ENCODE data around the gene PMFBP1. TPM values are rescaled to one million over a fixed set of nuclear protein-coding genes. Genes with fewer than 3 reads are reported as not detected.

PMFBP1 gene
- total RNA-seq, 1 experiment from 2014 or later, result 5.6 TPM

DNA sequence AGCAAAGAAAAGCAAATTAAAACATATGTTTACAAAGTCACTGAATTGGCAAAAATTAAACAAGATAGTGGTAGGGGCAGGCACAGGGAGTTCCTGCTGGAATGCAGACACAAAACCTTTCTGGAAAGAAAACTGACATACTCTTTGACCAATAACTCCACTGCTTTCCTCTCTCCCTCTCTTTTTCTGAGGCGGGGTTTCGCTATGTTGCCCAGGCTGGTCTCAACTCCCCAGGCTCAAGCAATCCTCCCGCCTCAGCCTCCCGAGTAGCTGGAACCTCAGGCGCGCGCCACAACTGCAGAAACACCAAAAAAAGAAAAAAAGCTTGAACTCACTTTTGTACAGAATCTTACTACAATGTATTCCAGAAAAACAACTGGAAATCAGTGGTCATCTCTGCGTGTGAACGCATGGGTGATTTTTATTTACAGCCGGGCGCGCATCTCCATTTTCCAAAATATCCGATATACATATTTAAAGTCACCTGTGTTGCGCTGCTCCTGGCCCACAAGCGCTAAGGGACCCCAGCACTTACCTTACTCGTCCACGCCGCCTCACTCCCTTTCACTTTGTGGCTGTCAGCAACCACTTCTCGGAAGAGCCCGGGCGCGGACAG, 79.0 kb downstream of the PMFBP1 start:
- Histone ChIP-seq H3K4me2 (ENCODE audit: low read length) (peak overlapping the region; percentile 91), H2AFZ (ENCODE audit: low read depth, low read length, poor library complexity, severe bottlenecking) (peak overlapping the region; percentile 12), H3K4me1 (ENCODE audit: control insufficient read depth in 1 of 2, insufficient read depth in 2 of 2, low read length in 2 of 2) (peaks cover 6 to 15% of the 10 kb centered on the region in 2 experiments; a peak in 3 of 4 replicates), H4K20me1 (ENCODE audit: insufficient read depth) (no peaks in the 10 kb centered on the region), H3K36me3 (ENCODE audit: control insufficient read depth in 1 of 2, insufficient read depth in 2 of 2, low read length in 2 of 2) (peaks cover 32 to 35% of the 10 kb centered on the region in 2 experiments; a peak in 3 of 4 replicates), H3K27me3 (ENCODE audit: insufficient read depth, low read length) (no peaks in the 10 kb centered on the region), H3K79me2 (ENCODE audit: insufficient read depth, low read length) (peaks cover 72% of the 10 kb centered on the region), H3K9ac (ENCODE audit: low read length) (peak overlapping the region; percentile 90), H3K27ac (ENCODE audit: low read depth, low read length) (peak overlapping the region; percentile 56), H3K4me3 (replicated peaks in 1 of 2; ENCODE audit: low read depth in 1 of 2, low read length in 2 of 2) (peak overlapping the region; percentile 73 to 99), H3K9me2 (ENCODE audit: insufficient read depth) (no peaks in the 10 kb centered on the region), H3K9me3 (ENCODE audit: control insufficient read depth in 1 of 2, insufficient read depth in 1 of 2, low read depth in 1 of 2, low read length in 2 of 2) (no peaks in the 10 kb centered on the region)
- POLR2A ChIA-PET, result interaction anchor here (0.8 to 1.5 kb wide), 3 partner anchors 11 to 61 kb away, joined by 3 to 4 read pairs (median 4); no protein-coding TSS in a partner anchor
- TF ChIP-seq CEBPB (IDR thresholded peaks at IDR 0.05; ENCODE audit: low read depth) (no peak), RAD21 (IDR thresholded peaks at IDR 0.05; ENCODE audit: low read depth) (no peak), ZNF274 (IDR thresholded peaks at IDR 0.05; ENCODE audit: low read depth, low read length) (no peak), ZFX (IDR thresholded peaks at IDR 0.05) (no peak), POLR2AphosphoS5 (IDR thresholded peaks at IDR 0.05; ENCODE audit: low read depth, low read length) (no peak), EZH2phosphoT487 (IDR thresholded peaks at IDR 0.05; ENCODE audit: borderline replicate concordance) (no peak), TCF7L2 (IDR thresholded peaks at IDR 0.05; ENCODE audit: borderline replicate concordance, extremely low read depth, insufficient read depth, insufficient read length) (no peak), SRF (IDR thresholded peaks at IDR 0.05; ENCODE audit: low read depth) (no peak), POLR2A (IDR thresholded peaks at IDR 0.05; ENCODE audit: borderline replicate concordance, extremely low read depth, insufficient read depth, insufficient read length) (no peak), ELF1 (IDR thresholded peaks at IDR 0.05; ENCODE audit: borderline replicate concordance, low read depth) (no peak), EZH2 (IDR thresholded peaks at IDR 0.05) (no peak), SIN3A (IDR thresholded peaks at IDR 0.05; ENCODE audit: low read depth) (no peak)
- TF ChIP-seq, protein P1, sequence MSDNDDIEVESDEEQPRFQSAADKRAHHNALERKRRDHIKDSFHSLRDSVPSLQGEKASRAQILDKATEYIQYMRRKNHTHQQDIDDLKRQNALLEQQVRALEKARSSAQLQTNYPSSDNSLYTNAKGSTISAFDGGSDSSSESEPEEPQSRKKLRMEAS (IDR thresholded peaks at IDR 0.05), result no peak
- TF ChIP-seq, protein P2, sequence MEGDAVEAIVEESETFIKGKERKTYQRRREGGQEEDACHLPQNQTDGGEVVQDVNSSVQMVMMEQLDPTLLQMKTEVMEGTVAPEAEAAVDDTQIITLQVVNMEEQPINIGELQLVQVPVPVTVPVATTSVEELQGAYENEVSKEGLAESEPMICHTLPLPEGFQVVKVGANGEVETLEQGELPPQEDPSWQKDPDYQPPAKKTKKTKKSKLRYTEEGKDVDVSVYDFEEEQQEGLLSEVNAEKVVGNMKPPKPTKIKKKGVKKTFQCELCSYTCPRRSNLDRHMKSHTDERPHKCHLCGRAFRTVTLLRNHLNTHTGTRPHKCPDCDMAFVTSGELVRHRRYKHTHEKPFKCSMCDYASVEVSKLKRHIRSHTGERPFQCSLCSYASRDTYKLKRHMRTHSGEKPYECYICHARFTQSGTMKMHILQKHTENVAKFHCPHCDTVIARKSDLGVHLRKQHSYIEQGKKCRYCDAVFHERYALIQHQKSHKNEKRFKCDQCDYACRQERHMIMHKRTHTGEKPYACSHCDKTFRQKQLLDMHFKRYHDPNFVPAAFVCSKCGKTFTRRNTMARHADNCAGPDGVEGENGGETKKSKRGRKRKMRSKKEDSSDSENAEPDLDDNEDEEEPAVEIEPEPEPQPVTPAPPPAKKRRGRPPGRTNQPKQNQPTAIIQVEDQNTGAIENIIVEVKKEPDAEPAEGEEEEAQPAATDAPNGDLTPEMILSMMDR (IDR thresholded peaks at IDR 0.05 in 2 of 3, conservative IDR thresholded peaks at IDR 0.05 in 1 of 3; ENCODE audit: borderline replicate concordance in 1 of 3, insufficient read depth in 1 of 3, low read depth in 2 of 3, low read length in 2 of 3), result no peak
- TF ChIP-seq, protein P3, sequence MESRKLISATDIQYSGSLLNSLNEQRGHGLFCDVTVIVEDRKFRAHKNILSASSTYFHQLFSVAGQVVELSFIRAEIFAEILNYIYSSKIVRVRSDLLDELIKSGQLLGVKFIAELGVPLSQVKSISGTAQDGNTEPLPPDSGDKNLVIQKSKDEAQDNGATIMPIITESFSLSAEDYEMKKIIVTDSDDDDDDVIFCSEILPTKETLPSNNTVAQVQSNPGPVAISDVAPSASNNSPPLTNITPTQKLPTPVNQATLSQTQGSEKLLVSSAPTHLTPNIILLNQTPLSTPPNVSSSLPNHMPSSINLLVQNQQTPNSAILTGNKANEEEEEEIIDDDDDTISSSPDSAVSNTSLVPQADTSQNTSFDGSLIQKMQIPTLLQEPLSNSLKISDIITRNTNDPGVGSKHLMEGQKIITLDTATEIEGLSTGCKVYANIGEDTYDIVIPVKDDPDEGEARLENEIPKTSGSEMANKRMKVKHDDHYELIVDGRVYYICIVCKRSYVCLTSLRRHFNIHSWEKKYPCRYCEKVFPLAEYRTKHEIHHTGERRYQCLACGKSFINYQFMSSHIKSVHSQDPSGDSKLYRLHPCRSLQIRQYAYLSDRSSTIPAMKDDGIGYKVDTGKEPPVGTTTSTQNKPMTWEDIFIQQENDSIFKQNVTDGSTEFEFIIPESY (IDR thresholded peaks at IDR 0.05; ENCODE audit: extremely low read depth, insufficient replicate concordance, low read length), result no peak
- TF ChIP-seq, protein P4, sequence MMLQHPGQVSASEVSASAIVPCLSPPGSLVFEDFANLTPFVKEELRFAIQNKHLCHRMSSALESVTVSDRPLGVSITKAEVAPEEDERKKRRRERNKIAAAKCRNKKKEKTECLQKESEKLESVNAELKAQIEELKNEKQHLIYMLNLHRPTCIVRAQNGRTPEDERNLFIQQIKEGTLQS (IDR thresholded peaks at IDR 0.05), result no peak
- TF ChIP-seq, protein P5, sequence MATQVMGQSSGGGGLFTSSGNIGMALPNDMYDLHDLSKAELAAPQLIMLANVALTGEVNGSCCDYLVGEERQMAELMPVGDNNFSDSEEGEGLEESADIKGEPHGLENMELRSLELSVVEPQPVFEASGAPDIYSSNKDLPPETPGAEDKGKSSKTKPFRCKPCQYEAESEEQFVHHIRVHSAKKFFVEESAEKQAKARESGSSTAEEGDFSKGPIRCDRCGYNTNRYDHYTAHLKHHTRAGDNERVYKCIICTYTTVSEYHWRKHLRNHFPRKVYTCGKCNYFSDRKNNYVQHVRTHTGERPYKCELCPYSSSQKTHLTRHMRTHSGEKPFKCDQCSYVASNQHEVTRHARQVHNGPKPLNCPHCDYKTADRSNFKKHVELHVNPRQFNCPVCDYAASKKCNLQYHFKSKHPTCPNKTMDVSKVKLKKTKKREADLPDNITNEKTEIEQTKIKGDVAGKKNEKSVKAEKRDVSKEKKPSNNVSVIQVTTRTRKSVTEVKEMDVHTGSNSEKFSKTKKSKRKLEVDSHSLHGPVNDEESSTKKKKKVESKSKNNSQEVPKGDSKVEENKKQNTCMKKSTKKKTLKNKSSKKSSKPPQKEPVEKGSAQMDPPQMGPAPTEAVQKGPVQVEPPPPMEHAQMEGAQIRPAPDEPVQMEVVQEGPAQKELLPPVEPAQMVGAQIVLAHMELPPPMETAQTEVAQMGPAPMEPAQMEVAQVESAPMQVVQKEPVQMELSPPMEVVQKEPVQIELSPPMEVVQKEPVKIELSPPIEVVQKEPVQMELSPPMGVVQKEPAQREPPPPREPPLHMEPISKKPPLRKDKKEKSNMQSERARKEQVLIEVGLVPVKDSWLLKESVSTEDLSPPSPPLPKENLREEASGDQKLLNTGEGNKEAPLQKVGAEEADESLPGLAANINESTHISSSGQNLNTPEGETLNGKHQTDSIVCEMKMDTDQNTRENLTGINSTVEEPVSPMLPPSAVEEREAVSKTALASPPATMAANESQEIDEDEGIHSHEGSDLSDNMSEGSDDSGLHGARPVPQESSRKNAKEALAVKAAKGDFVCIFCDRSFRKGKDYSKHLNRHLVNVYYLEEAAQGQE (IDR thresholded peaks at IDR 0.05; ENCODE audit: low read depth), result no peak
- TSS peak; percentile 51 for BruUV-seq (replicated peaks)
- DNase-seq (ENCODE audit: low read depth, low spot score) (no peak), ATAC-seq (peak; percentile 38)
- RAD21 ChIA-PET (ENCODE audit: low non-redundant PET in 1 of 2, low total read pairs in 2 of 2, uncharacterized antibody in 2 of 2, unreplicated experiment in 2 of 2), result no interaction called here
- CTCF ChIA-PET, result interaction anchor here (0.7 to 1.4 kb wide), 2 partner anchors 26 to 131 kb away, joined by 3 to 7 read pairs; no protein-coding TSS in a partner anchor
- intact Hi-C loops (cut with micrococcal nuclease), result loop anchor here (1.0 to 10.0 kb wide), 3 partner anchors 85 to 528 kb away; partner anchors contain the start of genes DHODH and ZNF821

Data from HCT116 (cell line).